GM21825 (cell line): Measurements from ENCODE around the gene CCNG1.

Experiments
- ATAC-seq: cut with Tn5 transposase; IDR thresholded peaks from one replicate; pipeline ENCODE4 v1.9.1; 2021; ENCODE audit warnings: mild to moderate bottlenecking, moderate library complexity; ENCODE audit not compliant: unreplicated experiment

CCNG1 gene

GRCh38 chr5:163489055-163489744, 51.8 kb downstream of the CCNG1 start:
- ATAC-seq = no peak

- no peak for ATAC-seq
Observed at GRCh38 chr5:163489745-163490075, 52.3 kb downstream of the CCNG1 start.
